B cell (primary cell): ENCODE measurements around the gene BTBD18. TPM values are rescaled to one million over a fixed set of nuclear protein-coding genes. Genes with fewer than 3 reads are reported as not detected.
A peak's percentile ranks its signal among the peaks of the same experiment; 100 is the strongest.

ENCODE experiments used
- ATAC-seq: fragments of 200-7000 bp; cut with Tn5 transposase; one replicate; pipeline ENCODE4 v1.10.0; 2021; ENCODE audit warnings: low read depth, mild to moderate bottlenecking, moderate number of reproducible peaks, moderate library complexity
- CTCF ChIA-PET: fragments of 350-600 bp; sonication (Branson Sonifier 250); formaldehyde crosslinking; loops from one replicate; lab custom pipeline; 2021; ENCODE audit warnings: antibody characterized with exemption, inconsistent platforms; lab: Charles Lee
- POLR2A ChIA-PET: fragments of 350-600 bp; sonication (Branson Sonifier 250); formaldehyde crosslinking; loops from one replicate; lab custom pipeline; 2021; ENCODE audit warnings: antibody characterized with exemption; lab: Charles Lee
- DNase-seq: peaks from one replicate; pipeline ENCODE4 v3.0.0; 2013
- H2AFZ ChIP-seq: 2 replicates; pipeline ENCODE4 v1.6.1; 2012; ENCODE audit warnings: mild to moderate bottlenecking, low read depth, low read length; ENCODE audit not compliant: insufficient read depth, poor library complexity, severe bottlenecking
- H3K27ac ChIP-seq, 2 donors: 1 replicate in 1 of 2; 2 replicates in 1 of 2; pipeline ENCODE4 v1.5.1; 2012 to 2013; ENCODE audit warnings: low read length in 2 of 2, mild to moderate bottlenecking in 2 of 2, moderate library complexity in 1 of 2
- H3K27me3 ChIP-seq, 4 experiments: fragments of 200-600 bp in 1 of 4; sonication (generic) in 1 of 4; replicated peaks in 1 of 4; 1 replicate in 2 of 4; 2 replicates in 2 of 4; pipeline versions ENCODE4 v1.6.1 to v1.7.0; 2013 to 2016; ENCODE audit warnings: low read length in 3 of 4, mild to moderate bottlenecking in 2 of 4, mixed read lengths in 1 of 4, moderate library complexity in 1 of 4; ENCODE audit not compliant: insufficient read depth in 4 of 4, control insufficient read depth in 3 of 4; ENCODE audit errors: control extremely low read depth in 1 of 4
- H3K36me3 ChIP-seq, 2 experiments: replicated peaks in 1 of 2; 1 replicate in 1 of 2; 2 replicates in 1 of 2; pipeline versions ENCODE4 v1.6.1 to v1.7.1; 2013; ENCODE audit warnings: low read length in 1 of 2; ENCODE audit not compliant: insufficient read depth in 2 of 2, control insufficient read depth in 1 of 2; ENCODE audit errors: control extremely low read depth in 1 of 2, extremely low read depth in 1 of 2
- H3K4me1 ChIP-seq, 2 donors: fragments of 200-600 bp in 1 of 2; sonication (generic) in 1 of 2; 1 replicate in 1 of 2; 2 replicates in 1 of 2; pipeline versions ENCODE4 v1.5.1 to v1.6.1; 2013 to 2017; ENCODE audit warnings: low read length in 2 of 2; ENCODE audit not compliant: control insufficient read depth in 2 of 2, insufficient read depth in 2 of 2
- H3K4me2 ChIP-seq: replicated peaks from 2 replicates; pipeline ENCODE3; 2012; ENCODE audit warnings: mild to moderate bottlenecking, low read depth, low read length; ENCODE audit not compliant: poor library complexity, severe bottlenecking
- H3K4me3 ChIP-seq, 5 experiments: fragments of 200-600 bp in 1 of 5; sonication (generic) in 1 of 5; 1 replicate in 3 of 5; 2 replicates in 2 of 5; pipeline versions ENCODE4 v1.5.1 to v1.7.0; 2011 to 2016; ENCODE audit warnings: low read length in 4 of 5, mild to moderate bottlenecking in 4 of 5, low read depth in 2 of 5, control low read depth in 1 of 5, moderate library complexity in 1 of 5; ENCODE audit not compliant: insufficient read depth in 1 of 5; ENCODE audit errors: control extremely low read depth in 1 of 5, extremely low read depth in 1 of 5
- H3K79me2 ChIP-seq: fragments of 200-600 bp; sonication (generic); one replicate; pipeline ENCODE4 v1.6.0; 2016; ENCODE audit warnings: low read length; ENCODE audit not compliant: control insufficient read depth, insufficient read depth
- H3K9ac ChIP-seq: fragments of 200-600 bp; sonication (generic); 2 replicates; pipeline ENCODE4 v1.6.1; 2017; ENCODE audit warnings: mild to moderate bottlenecking, low read length, moderate library complexity
- H3K9me3 ChIP-seq, 3 donors: one replicate each; pipeline versions ENCODE4 v1.6.1 to v1.7.1; 2013; ENCODE audit warnings: low read length in 2 of 3; ENCODE audit not compliant: control insufficient read depth in 2 of 3, insufficient read depth in 1 of 3; ENCODE audit errors: control extremely low read depth in 1 of 3
- H4K20me1 ChIP-seq: 2 replicates; pipeline ENCODE4 v1.6.0; 2012; ENCODE audit warnings: mild to moderate bottlenecking, low read length; ENCODE audit not compliant: insufficient read depth, control insufficient read depth, poor library complexity, severe bottlenecking
- H3K27ac Mint-ChIP-seq: one replicate; pipeline ENCODE4 v1.8.0; 2021; ENCODE audit warnings: mixed read lengths
- H3K27me3 Mint-ChIP-seq: one replicate; pipeline ENCODE4 v1.8.0; 2021; ENCODE audit warnings: mixed read lengths
- H3K4me1 Mint-ChIP-seq: one replicate; pipeline ENCODE4 v1.8.0; 2021; ENCODE audit warnings: mixed read lengths
- H3K4me3 Mint-ChIP-seq: one replicate; pipeline ENCODE4 v1.8.0; 2021; ENCODE audit warnings: mixed read lengths
- H3K9me3 Mint-ChIP-seq: one replicate; pipeline ENCODE4 v1.8.0; 2022; ENCODE audit warnings: mixed read lengths; ENCODE audit not compliant: insufficient read depth
- CTCF ChIP-seq: fragments of 200-600 bp; IDR thresholded peaks from one replicate; pipeline ENCODE4 v1.8.0; 2022; ENCODE audit warnings: antibody characterized with exemption, mild to moderate bottlenecking
- EZH2 ChIP-seq: IDR thresholded peaks from 2 replicates; pipeline ENCODE4 v1.6.1; 2012; ENCODE audit warnings: borderline replicate concordance, low read depth, mild to moderate bottlenecking, moderate library complexity, low read length; ENCODE audit not compliant: insufficient read depth, poor library complexity, severe bottlenecking
- WGBS: methylation state at CpG from one replicate; pipeline ENCODE4 v1.1.5; 2013; ENCODE audit warnings: missing lambda C conversion rate; ENCODE audit not compliant: insufficient coverage; 5-methylcytosine and 5-hydroxymethylcytosine counted together
- intact Hi-C: fragments of 100-400 bp; cut with micrococcal nuclease; formaldehyde crosslinking; loops from one replicate; pipeline ENCODE4 v1.10.0; 2022
- polyA plus RNA-seq: library from polyadenylated mRNA; depleted of rRNA; stranded (reverse); fragments of >200 nt; gene quantifications from 2 replicates; pipeline ENCODE4 v1.2.3, GENCODE V29; 2012
- total RNA-seq, 2 donors: library from RNA; stranded (reverse); fragments of 120-200 nt in 1 of 2; gene quantifications; 1 replicate in 1 of 2; 2 replicates in 1 of 2; pipeline versions ENCODE4 v1.2.3 to v1.2.4, GENCODE V29; 2013 to 2022

BTBD18 gene
- total and polyA plus RNA-seq, 2 donors (not counting 1 experiment from before 2014, with no cell fraction given), result not detected

DNA sequence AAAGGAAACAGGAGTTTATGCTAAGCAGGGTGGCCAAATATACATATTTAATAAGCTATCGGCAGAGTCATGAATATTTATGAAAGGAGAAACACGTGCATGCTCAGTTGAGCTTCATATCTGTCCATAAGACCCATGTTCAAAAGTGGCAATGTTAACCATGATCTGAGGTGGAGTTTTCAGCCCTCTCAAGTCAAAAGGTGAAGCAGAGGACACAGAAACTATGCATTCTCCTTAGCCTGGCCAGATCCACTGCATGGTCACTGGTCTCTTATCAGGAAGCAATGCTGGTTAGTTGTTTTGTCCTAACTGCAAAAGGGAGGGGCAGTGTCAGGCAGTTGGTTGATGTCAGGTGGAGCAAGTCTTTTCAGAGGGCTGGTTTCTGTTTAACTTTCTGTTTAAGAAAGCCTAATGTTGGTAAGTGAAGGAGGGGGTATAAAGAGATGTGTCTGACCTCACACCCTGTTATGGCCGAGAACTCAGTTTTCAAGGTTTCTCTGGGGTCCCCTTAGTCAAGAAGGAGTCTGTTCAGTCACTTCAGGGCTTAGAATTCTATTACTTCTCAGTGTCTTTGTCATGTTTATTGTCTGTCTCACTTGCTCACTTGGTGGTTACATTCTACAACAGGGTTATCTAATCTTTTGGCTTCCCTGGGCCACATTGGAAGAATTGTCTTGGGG, 15.9 kb downstream of the BTBD18 start:
- POLR2A ChIA-PET, result no interaction called here
- Mint-ChIP-seq H3K4me3 (no peak overlapping the region), H3K27ac (peak overlapping the region; percentile 15), H3K4me1 (peaks cover 4% of the 10 kb centered on the region), H3K9me3 (no peaks in the 10 kb centered on the region), H3K27me3 (no peaks in the 10 kb centered on the region)
- H3K4me2 ChIP-seq, result no peak overlapping the region
- H2AFZ ChIP-seq, result no peak overlapping the region
- no peak for DNase-seq
- TF ChIP-seq CTCF, result no peak
- TF ChIP-seq EZH2, result no peak
- CTCF ChIA-PET, result interaction anchor here (0.6 to 1.4 kb wide), 3 partner anchors 16 to 208 kb away, joined by 3 read pairs; partner anchors contain the start of gene BTBD18
- 90% methylated on average over 2 of the region's 3 CpGs for WGBS
- peaks cover 0 to 31% of the 10 kb centered on the region in 2 experiments for H3K36me3 ChIP-seq
- no peak overlapping the region for H3K27ac ChIP-seq
- H3K4me1 ChIP-seq, result peaks cover 0 to 4% of the 10 kb centered on the region in 2 donors
- no peaks in the 10 kb centered on the region for H3K9me3 ChIP-seq
- no peak overlapping the region for H3K4me3 ChIP-seq
- intact Hi-C loops, result no loop called here
- ATAC-seq, result no peak
- H4K20me1 ChIP-seq, result peaks cover 7% of the 10 kb centered on the region
- H3K9ac ChIP-seq, result no peak overlapping the region
- H3K27me3 ChIP-seq, result no peaks in the 10 kb centered on the region
- peaks cover 50% of the 10 kb centered on the region for H3K79me2 ChIP-seq

DNA sequence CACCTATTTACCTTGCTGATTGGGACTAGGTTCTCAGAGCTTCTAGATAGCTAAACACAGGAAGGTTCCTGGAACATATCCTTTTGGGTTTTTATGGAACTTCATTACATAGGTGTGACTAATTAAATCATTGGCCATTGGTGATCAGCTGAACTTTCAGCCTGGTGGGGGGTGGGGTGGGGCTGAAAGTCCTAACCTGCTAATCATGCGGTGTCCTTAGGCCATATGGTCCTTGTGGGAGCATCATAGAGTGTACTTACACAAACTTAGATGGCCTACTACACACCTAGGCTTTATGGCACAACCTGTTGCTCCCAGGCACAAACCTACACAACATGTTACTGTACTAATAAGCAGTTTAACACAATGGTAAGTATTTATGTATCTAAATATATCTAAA, 19.0 kb downstream of the BTBD18 start:
- TF ChIP-seq EZH2, result no peak
- no peak for TF ChIP-seq CTCF
- POLR2A ChIA-PET, result interaction anchor here (1.0 kb wide), 1 partner anchor 9 kb away, joined by 3 read pairs; the partner anchor contains the start of gene SELENOH
- Histone ChIP-seq H3K27ac (peak overlapping the region in 1 of 2 donors; percentile 6), H3K36me3 (peaks cover 0 to 20% of the 10 kb centered on the region in 2 experiments), H4K20me1 (peaks cover 7% of the 10 kb centered on the region), H3K4me1 (no peaks in the 10 kb centered on the region), H3K27me3 (no peaks in the 10 kb centered on the region), H3K9me3 (no peaks in the 10 kb centered on the region), H3K79me2 (peaks cover 70% of the 10 kb centered on the region), H2AFZ (no peak overlapping the region), H3K4me2 (no peak overlapping the region), H3K4me3 (no peak overlapping the region), H3K9ac (no peak overlapping the region)
- Mint-ChIP-seq H3K27ac (no peak overlapping the region), H3K27me3 (no peaks in the 10 kb centered on the region), H3K4me3 (no peak overlapping the region), H3K9me3 (no peaks in the 10 kb centered on the region), H3K4me1 (peaks cover 10% of the 10 kb centered on the region)
- no CpG with 5 or more reads among the region's 1 CpG for WGBS
- intact Hi-C loops, result no loop called here
- no peak for ATAC-seq
- CTCF ChIA-PET, result no interaction called here
- no peak for DNase-seq
